Activated CD4-positive, alpha-beta T cell treated with anti-CD3 and anti-CD28 coated beads, Interleukin-2, amount 50 U/mL, for 24 hours (primary cell): ENCODE data around the gene OR56B4.
"Not testable (repeated sequence)": the region's sequence is repeated elsewhere in the genome, so short reads cannot be mapped to it uniquely, and the experiment has no call there.

ENCODE experiments used
- DNase-seq, 2 donors: peaks; one replicate each; pipeline ENCODE4 v3.0.0-alpha.2; 2020; ENCODE audit warnings: low read depth in 1 of 2, low spot score in 1 of 2

Gene OR56B4, protein sequence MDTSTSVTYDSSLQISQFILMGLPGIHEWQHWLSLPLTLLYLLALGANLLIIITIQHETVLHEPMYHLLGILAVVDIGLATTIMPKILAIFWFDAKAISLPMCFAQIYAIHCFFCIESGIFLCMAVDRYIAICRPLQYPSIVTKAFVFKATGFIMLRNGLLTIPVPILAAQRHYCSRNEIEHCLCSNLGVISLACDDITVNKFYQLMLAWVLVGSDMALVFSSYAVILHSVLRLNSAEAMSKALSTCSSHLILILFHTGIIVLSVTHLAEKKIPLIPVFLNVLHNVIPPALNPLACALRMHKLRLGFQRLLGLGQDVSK

GRCh38 chr11:6107384-6107783 lies at the start of gene OR56B4:
Gene OR56B4, plus strand, starts transcription at chr11:6107684. Its CDS starts 95 bp downstream, at chr11:6107779.
- DNase-seq = not testable (repeated sequence)

- DNase-seq = no peak
Observed at GRCh38 chr11:6061475-6061874, 46.0 kb upstream of the OR56B4 start.

DNA sequence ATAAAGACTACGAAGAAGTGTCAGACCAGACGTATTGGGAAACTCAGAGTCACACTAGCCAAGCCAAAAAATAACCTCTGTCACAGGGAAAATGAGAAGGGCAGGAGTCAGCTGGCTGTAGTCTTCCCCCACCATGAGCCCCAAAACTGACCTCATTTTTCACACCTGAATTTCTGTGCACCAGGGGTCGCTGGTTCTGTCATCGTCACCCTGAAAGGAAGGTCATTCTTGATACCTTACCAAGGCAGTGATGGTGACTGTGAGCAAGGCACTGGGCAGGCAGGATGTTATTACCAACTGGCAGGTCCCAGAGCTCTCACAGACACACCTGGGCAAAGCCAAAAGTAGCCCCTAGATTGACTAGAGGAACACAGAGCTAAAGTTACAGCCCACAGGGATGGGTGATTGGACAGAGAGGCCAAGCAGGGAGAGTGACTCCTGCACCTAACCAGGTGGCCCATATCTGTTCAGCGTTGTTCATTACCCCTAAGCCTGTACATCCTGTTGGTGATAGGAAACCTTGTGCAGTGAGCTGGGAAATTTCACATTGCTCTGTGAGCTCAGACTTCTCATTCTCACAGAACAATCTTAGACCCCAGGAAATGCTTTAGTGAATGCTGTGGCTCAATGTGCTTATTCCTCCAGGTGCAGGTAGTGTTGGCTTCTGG lies 44.7 kb upstream of the OR56B4 start:
- no peak for DNase-seq

- DNase-seq = no peak
Observed at GRCh38 chr11:6067502-6067901, 40.0 kb upstream of the OR56B4 start.

DNA sequence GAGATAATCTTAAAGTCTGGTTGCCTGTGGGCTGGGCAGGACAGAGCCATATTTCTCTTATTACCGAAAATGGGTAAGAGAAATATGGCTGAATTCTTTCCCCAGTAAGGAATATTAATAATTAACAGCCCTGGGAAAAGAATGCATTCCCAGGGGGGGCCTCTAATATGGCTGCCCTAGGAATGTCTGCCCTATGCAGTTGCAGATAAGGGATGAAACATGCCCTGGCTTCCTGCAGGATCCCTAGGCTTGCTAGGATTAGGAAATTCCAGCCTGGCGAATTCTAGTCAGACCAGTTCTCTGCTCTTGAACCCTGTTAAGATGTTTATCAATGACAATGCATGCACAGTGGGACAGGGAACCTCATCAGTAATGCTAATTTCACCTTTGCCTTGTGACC lies 31.0 kb upstream of the OR56B4 start:
- DNase-seq = not testable (repeated sequence)

DNA sequence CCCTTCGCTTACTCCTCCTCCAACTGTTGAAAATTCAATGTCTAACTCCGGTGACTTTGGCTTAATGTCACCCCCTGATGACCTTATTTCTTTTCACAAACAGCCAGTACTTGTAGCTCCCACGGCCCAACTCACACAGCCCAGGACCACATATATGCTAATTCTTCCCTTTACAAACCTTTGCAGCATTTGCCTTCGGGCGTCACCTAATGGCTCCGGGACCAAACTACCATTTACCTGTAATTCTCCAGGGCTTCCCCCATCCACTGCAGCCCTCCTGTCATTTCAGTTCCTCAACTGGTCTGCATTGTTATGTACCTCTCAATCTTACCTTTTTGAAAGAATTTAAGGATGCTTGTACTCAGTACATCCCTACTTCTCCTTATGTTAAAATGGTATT lies 29.8 kb upstream of the OR56B4 start:
- no peak for DNase-seq

DNA sequence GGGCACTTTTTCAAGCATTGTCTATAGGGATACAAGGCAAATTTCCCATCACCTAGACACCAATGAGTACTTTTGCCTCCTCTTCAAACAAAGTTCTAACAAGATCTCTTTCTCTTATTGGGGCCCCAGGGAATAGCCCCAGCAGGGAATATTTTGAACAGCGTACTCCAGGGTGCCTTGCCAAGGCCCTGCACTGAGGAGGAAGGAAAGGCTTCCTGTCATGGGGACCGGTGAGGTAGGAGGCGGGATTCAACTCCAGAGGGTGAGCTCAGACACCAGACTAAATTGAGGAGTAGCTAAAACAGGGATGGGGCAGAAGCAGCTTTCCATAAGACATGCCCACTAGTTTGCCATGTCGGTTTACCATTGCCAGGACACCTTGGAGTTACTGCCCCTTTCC lies 28.0 kb upstream of the OR56B4 start:
- no peak for DNase-seq

DNA sequence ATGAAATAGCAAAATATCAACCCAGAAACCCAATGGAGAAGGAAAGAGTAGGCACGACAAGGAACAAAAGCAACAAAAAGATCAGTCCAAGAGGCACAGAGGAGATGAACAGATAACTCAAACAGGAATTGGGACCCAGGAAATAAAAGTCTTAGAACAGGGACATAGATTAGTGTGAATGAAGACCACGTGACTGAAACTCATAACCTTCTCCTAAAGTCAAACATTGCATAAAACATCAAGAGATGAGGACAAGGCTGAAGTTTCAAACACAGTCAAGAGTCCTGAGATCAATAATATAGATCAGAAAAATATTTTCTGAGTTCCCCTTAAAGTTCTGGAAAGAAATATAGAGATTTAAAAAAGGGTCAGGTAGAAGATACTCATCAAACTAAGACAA lies 24.4 kb upstream of the OR56B4 start:
- DNase-seq = no peak

GRCh38 chr11:6084587-6084986 lies 22.9 kb upstream of the OR56B4 start:
- DNase-seq = no peak

GRCh38 chr11:6094186-6094585 lies 13.3 kb upstream of the OR56B4 start:
- no peak for DNase-seq

DNA sequence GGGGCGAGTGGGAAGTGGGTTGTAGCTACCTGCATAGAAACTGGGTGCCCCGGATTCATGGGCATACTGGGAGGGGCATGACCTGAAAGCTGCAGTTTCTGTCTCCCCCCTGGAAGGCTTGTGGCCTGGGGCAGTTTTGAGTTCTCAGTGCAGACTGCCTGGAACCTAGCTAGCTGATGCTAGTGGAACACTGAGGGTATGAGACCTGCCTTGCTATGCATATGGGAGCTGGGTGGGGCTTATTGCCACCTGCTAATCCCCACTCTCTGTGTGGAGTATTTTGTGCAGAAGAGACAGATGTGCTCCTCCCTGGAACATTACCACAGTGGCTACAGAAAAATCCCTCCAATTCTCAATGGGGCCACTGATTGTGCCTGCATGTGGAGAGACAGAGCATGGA lies 11.7 kb upstream of the OR56B4 start:
- DNase-seq = no peak

DNA sequence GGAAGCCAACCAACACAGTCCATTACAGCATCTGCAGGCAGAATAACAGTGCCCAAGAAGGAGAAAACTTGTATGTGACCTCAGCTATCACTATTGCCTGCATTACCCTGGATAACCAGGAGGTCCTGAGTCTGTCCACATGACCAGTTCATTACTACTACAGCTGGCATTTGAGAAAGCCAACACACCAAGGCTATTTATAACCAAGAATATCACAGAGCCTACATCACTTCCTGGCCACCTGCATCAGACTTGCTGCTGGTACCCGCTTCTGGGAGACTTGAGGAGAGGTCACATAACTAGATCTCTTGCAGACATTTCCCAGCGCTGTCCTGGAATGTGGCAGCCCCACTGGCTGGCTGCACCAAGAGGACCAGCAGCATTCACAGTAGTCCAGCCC lies 11.1 kb upstream of the OR56B4 start:
- DNase-seq = no peak

- no peak for DNase-seq
Observed at GRCh38 chr11:6099577-6099976, 7.9 kb upstream of the OR56B4 start.

GRCh38 chr11:6110011-6110410 lies 2.5 kb downstream of the OR56B4 start:
- no peak for DNase-seq

- no peak for DNase-seq
Observed at GRCh38 chr11:6111673-6112072, 4.2 kb downstream of the OR56B4 start.

GRCh38 chr11:6116638-6117037 lies 9.2 kb downstream of the OR56B4 start:
- no peak for DNase-seq

- no peak for DNase-seq
Observed at GRCh38 chr11:6124245-6124644, 16.8 kb downstream of the OR56B4 start.

DNA sequence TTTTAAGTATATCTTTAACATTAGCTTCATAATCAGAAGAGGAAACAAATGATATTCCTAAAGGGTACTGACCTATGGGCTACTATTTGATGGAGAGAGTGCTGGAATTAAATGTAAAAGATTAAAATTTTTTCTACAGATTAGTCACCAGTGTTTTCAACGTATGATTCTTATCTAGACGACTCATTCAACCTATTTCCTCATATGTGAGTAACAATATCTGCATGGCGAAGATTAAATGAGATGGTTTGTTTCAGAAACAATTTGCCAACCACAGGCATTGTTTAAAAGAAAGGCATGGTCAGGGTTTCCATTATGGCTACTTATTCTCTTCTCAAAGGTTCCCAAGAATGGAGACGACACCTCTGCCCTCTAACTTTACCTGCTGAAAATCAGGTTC lies 20.4 kb downstream of the OR56B4 start:
- no peak for DNase-seq

DNA sequence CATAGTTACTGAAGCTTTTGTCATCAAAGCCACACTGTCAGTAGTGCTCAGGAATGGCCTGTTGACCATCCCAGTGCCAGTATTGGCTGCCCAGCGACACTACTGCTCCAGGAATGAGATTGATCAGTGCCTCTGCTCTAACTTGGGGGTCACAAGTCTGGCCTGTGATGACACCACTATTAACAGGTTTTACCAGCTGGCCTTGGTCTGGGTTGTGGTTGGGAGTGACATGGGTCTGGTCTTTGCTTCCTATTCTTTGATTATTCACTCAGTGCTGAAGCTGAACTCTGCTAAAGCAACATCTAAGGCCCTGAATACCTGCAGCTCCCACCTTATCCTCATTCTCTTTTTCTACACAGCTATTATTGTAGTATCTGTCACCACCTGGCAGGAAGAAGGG lies 21.5 kb downstream of the OR56B4 start:
- DNase-seq = no peak

- no peak for DNase-seq
Observed at GRCh38 chr11:6129635-6130034, 22.2 kb downstream of the OR56B4 start.

GRCh38 chr11:6132431-6132830 lies 24.9 kb downstream of the OR56B4 start:
- DNase-seq = no peak

DNA sequence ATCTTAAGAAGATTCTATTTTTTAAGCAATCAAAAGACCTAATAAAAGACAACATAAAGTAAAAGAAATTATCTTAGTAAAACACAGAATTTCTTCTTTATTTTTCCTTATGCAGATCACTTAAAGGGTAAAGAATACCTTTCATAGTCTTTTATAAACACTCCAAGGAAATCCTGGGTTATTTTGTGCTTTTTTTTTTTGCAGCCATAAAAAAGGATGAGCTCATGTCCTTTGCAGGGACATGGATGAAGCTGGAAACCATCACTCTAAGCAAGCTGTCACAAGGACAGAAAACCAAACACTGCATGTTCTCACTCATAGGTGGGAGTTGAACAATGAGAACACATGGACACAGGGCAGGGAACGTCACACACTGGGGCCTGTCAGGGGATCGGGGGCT lies 28.5 kb downstream of the OR56B4 start:
- DNase-seq = not testable (repeated sequence)

GRCh38 chr11:6142936-6143335 lies 35.5 kb downstream of the OR56B4 start:
- no peak for DNase-seq
